ENCODE measurements around the gene ISX.

The ISX gene

DNA sequence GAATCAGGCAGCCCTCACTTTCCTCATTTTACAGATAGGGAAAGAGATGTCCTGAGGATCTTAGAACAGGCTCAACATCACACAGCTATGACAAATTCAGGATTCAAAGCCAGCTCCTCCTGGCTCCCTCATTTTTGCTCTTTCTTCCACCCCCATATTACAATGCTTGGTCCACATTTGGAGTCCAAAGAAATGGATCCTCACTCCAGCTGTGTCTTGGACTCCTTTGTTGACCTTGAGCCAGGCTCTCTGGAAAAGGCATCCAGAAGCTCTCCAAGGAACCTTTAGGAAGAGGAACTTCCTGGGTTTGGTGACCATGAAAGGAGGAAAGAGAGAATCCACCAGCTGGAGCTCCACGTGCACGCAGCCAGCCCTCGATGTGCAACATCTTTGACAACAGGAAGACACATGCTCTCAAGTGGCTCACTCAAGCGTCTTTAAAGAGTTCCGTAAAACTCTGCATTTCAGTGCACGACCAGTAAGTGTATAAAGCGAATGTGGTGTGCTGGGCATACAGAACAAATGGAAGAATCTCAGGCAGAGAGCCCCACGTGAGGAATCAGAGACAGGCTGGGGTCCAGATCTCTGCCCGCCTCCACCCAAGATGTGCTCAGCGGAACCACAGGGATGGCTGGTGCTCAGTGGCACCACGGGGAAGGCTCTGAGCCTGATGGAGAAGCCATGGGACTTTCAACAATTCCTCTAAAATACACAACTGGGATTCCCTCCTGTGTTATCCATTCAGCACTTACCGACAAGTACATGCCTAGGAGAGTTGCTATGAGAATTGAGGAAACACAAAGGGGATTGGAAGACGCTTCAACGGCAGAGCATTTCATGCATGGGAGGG is 48.4 kb downstream of the ISX start:
- DNase-seq = no peak

DNA sequence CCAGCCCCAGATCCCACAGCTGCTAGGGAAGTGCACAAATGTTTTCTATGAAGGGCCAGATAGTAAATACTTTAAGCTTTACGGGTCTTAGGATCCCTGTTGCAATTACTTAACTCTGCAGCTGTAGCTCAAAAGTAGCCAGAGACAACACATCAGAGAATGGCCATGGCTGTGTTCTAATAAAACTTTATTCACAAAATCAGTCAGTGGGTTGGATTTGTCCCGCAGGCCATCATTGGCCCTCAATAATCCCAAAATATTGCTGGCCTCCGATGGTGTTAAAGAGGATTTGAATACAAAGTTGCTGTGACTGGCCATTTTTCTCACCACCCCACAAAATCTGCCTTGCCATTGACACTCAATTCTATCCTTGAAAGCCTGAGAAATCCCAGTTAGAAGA is 49.6 kb downstream of the ISX start:
- DNase-seq = no peak

GRCh38 chr22:35116269-35116668 is 50.3 kb downstream of the ISX start:
- no peak for DNase-seq

DNA sequence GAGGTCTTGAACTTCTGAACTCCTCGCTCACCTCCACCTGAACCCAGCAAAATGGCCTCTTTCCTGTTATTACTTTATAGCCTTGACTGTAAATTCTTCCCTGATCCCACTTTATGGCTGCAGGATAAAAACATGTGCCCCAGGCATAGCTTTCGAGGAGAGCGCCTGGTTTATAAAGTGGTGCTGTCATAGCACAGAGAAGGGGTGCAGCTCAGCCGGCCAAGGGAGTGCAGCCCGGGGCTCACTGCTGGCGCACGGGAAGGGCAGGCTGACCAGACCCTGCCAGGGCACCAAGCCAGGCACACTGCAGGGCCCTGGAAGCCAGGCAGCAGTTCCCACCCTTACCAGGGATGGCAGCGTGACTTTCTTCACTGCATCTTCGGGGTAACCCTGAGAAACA is 50.9 kb downstream of the ISX start:
- DNase-seq = no peak

DNA sequence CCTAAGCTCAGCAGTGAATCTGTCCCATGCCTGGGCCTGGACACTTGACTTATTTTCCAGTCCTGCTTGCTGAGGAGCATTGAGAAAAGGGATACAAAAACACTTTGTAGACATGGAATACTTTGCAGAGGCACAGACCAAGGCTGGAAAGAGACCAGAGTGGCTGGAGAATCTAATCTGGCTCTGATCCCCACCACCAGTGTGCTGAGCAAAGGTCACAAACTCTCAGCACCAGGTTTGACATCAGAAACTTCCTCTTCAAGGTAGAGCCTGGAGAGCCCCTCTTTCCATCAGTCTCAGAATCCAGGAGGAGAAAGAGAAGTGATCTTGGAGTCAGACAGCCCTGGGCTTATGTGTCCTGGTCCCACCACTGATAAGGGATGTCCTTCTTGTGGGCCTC is 53.5 kb downstream of the ISX start:
- no peak for DNase-seq

DNA sequence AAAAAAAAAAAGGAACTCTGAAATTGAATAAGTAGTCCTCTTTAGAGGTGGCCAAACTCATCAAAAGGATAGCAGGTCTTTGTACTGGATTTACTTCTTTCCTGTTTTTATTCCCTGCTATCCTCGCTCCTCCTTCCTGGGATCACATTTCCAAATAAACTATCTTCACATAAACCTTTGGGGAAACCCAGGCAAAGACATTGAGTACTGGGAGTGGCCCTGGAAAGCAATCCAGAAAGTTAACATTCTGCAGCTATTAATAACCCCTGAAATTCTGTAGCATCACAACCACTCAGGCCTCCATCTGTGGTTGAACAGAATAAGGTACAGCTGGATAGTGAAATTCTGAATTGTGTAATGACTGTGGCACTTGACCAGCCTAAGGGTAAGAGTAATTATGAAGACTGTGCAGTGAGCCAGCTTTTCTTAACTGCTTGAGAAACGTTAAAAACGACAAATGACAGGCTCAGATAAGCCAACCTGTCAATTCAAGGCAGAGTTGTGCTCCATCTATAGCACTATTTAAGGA is 58.8 kb downstream of the ISX start:
- DNase-seq = no peak

- DNase-seq = no peak
Measured at GRCh38 chr22:35126993-35127392, 61.0 kb downstream of the ISX start.

DNA sequence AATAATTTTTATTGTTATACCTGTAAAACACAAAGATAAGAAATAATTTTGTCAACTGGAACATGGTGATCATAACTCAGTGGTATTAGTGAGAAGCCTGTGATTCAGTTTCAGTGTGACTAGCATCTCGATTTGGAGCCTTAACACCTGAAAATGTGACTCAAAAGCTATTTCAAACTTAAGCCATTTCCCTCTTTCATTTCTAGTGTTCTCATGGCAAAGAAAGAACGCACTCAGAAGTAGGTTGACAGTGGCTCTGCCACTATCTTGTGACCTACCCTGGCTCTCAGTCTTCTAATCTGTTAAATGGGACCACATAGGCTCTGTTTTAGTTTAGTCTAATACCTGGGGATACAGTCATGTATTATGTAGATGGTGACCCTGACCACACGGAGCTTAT is 62.7 kb downstream of the ISX start:
- DNase-seq = no peak

DNA sequence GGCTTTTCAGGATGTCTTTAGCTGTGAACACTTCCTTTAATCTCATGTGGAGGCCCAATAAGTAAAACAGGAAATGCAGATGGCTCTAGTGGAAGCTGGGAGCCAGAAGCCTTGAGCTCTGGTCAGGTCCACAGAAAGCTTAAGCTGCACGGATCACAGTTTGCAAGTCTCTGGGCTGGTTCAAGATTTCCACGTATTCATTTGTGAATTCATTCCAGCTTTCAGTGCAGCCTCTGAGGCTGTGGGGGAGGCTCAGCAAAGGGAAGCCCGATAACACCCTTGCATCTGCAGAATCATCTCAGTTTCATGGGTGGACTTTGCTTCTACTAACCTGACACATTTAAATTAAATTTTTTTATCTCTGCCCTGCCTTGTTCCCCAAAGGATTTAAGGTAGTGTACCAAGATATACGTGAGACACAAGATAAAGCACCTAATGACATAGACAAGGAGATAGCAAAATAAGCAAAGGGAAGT is 65.6 kb downstream of the ISX start:
- DNase-seq = no peak

- DNase-seq = no peak
Measured at GRCh38 chr22:35132568-35132967, 66.6 kb downstream of the ISX start.

- DNase-seq = no peak
Measured at GRCh38 chr22:35133702-35134380, 67.9 kb downstream of the ISX start.

DNA sequence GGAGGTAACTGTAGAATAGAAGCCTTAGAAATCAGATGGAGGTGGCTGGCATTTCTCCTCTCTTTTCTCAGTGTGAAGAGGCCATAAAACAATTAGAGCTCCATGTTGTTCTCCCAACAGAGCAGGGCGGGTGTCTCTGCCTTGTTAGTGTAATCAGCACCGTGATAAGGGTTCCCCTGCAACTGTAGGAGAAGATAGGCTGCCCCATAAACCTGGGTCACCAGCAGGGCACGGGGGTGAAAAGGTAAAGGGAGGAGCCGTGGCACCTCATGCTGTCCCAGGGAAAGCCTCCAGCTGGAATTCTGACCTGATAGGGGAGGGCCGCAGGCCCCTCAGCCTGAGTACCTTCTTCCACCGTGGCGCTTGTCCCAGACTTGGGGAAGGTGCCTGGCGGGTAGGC is 68.7 kb downstream of the ISX start:
- no peak for DNase-seq

DNA sequence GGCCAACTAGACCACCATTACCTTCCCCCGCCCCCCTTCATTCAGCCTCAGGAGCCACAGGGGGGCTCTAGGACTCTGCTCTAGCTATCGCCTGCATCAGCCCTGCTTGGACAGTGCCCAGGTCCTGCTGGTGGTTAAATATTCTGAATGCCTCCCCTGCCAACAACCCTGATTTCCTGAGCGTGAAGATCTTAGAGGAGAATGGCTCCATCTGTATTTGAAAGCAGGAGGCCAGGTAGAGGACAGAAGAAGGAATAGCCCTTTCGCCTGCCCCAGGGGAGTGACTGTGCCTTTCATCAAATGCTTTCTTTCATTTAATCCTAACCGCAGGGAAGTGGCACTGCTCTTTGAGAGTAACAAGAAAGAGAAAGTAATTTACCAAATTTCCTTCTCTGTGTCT is 69.2 kb downstream of the ISX start:
- DNase-seq = no peak

All from NCI-H1105 (cell line).